Astrocyte (in vitro differentiated cells and primary cell): Measurements from ENCODE around the gene URB1. TPM values are rescaled to one million over a fixed set of nuclear protein-coding genes. Genes with fewer than 3 reads are reported as not detected.

Source experiments
- DNase-seq: peaks from one replicate; pipeline ENCODE4 v3.0.0-alpha.2; 2010; ENCODE audit warnings: low read depth
- FAIRE-seq: peaks from 2 replicates; lab custom pipeline; 2011; peaks lifted over from hg19 to GRCh38; lab: Jason Lieb, UNC
- H2AFZ ChIP-seq: 2 replicates; pipeline ENCODE4 v1.6.0; 2012; ENCODE audit warnings: low read depth, low read length, inconsistent platforms
- H3K27ac ChIP-seq: 2 replicates; pipeline ENCODE4 v1.5.1; 2011; ENCODE audit warnings: low read depth, low read length, inconsistent platforms
- H3K27me3 ChIP-seq: 2 replicates; pipeline ENCODE4 v1.6.0; 2011; ENCODE audit warnings: low read length, inconsistent platforms; ENCODE audit not compliant: insufficient read depth
- H3K36me3 ChIP-seq: 2 replicates; pipeline ENCODE4 v1.5.1; 2011; ENCODE audit warnings: low read length, inconsistent platforms; ENCODE audit not compliant: insufficient read depth
- H3K4me1 ChIP-seq: 2 replicates; pipeline ENCODE4 v1.5.1; 2011; ENCODE audit warnings: low read length, inconsistent platforms; ENCODE audit not compliant: insufficient read depth
- H3K4me2 ChIP-seq: 2 replicates; pipeline ENCODE4 v1.6.0; 2012; ENCODE audit warnings: low read length, inconsistent platforms
- H3K4me3 ChIP-seq: 2 replicates; pipeline ENCODE4 v1.5.1; 2011; ENCODE audit warnings: low read depth, mild to moderate bottlenecking, low read length, inconsistent platforms; ENCODE audit not compliant: insufficient read depth
- H3K79me2 ChIP-seq: 2 replicates; pipeline ENCODE4 v1.6.0; 2012; ENCODE audit warnings: mild to moderate bottlenecking, low read length, inconsistent platforms; ENCODE audit not compliant: insufficient read depth
- H3K9ac ChIP-seq: 2 replicates; pipeline ENCODE4 v1.6.0; 2012; ENCODE audit warnings: mild to moderate bottlenecking, low read length, inconsistent platforms
- H3K9me3 ChIP-seq: 2 replicates; pipeline ENCODE4 v1.5.1; 2012; ENCODE audit warnings: low read depth, mild to moderate bottlenecking, low read length, inconsistent platforms; ENCODE audit not compliant: insufficient read depth
- H4K20me1 ChIP-seq: 2 replicates; pipeline ENCODE4 v1.6.0; 2012; ENCODE audit warnings: low read length, inconsistent platforms; ENCODE audit not compliant: insufficient read depth
- H3K27ac Mint-ChIP-seq: one replicate; pipeline ENCODE4 v1.8.0; 2021; ENCODE audit warnings: mild to moderate bottlenecking, mixed read lengths; ENCODE audit not compliant: unreplicated experiment
- H3K27me3 Mint-ChIP-seq: one replicate; pipeline ENCODE4 v1.8.0; 2021; ENCODE audit warnings: low read depth, mixed read lengths; ENCODE audit not compliant: unreplicated experiment
- H3K36me3 Mint-ChIP-seq: one replicate; pipeline ENCODE4 v1.8.0; 2021; ENCODE audit warnings: low read depth, mixed read lengths; ENCODE audit not compliant: unreplicated experiment
- H3K4me1 Mint-ChIP-seq: one replicate; pipeline ENCODE4 v1.8.0; 2021; ENCODE audit warnings: low read depth, mixed read lengths; ENCODE audit not compliant: unreplicated experiment
- H3K4me3 Mint-ChIP-seq: one replicate; pipeline ENCODE4 v1.8.0; 2021; ENCODE audit warnings: mild to moderate bottlenecking, moderate library complexity, mixed read lengths; ENCODE audit not compliant: unreplicated experiment
- H3K9me3 Mint-ChIP-seq: one replicate; pipeline ENCODE4 v1.8.0; 2021; ENCODE audit warnings: mild to moderate bottlenecking, mixed read lengths; ENCODE audit not compliant: unreplicated experiment
- EZH2 ChIP-seq: IDR thresholded peaks from 2 replicates; pipeline ENCODE4 v1.6.1; 2012; ENCODE audit warnings: mild to moderate bottlenecking, low read length, inconsistent platforms; ENCODE audit not compliant: insufficient read depth
- total RNA-seq: library from RNA; stranded (reverse); gene quantifications from 2 replicates; pipeline ENCODE4 v1.2.1, GENCODE V29; 2021
- TF ChIP-seq, protein P1 (sequence below): IDR thresholded peaks from 2 replicates; pipeline ENCODE4 v1.5.1; 2011; ENCODE audit warnings: low read depth, mild to moderate bottlenecking, inconsistent platforms, low read length, moderate library complexity; ENCODE audit not compliant: insufficient read depth

Gene URB1
- total RNA-seq, 1 donor from 2014 or later: 19.2 TPM

DNA sequence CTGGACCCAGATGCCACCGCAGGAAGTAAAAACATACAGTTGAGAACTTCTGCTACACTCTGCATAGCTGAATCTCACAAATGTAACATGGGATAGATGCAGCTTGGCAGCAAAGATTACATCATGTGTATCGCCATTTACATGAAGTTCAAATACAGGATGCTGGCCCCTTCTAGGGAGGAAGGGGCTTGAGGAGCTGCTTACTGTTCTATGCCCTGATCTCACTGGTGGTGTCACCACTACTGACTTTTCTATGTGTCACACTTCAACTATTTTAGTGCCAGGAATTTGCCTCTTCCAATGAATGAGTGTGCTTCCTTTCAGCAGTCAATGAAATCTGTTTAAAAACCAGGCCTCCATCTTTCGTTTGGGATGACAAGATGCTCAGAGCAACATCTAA is 63.0 kb downstream of the URB1 start:
- no peak overlapping the region for H3K9ac ChIP-seq
- no peaks in the 10 kb centered on the region for H3K9me3 Mint-ChIP-seq

DNA sequence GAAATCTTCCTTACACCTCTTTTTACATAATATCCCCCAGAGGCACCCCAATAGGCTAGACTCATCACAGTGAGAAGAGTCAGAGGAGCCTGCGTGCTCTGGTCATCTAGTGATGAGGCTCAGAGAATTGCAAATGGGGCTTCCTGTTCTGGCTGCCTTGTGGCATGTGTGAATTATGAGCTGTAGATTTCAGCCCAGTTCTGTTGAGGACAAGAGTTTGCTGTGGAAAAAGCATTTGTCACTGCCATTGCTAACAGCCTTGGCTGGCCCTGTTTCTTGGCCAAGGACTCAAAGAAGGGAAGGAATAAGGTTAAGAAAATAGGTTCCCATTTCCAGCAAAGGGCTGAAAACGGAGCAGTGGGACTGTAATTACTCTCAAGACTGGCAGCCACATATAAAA is 63.5 kb downstream of the URB1 start:
- no peak overlapping the region for H3K4me3 Mint-ChIP-seq
- H3K27me3 Mint-ChIP-seq: no peaks in the 10 kb centered on the region
- FAIRE-seq: no peak

More for the DNA sequence above, 63.0 kb downstream of the URB1 start:
- TF ChIP-seq, protein P1, sequence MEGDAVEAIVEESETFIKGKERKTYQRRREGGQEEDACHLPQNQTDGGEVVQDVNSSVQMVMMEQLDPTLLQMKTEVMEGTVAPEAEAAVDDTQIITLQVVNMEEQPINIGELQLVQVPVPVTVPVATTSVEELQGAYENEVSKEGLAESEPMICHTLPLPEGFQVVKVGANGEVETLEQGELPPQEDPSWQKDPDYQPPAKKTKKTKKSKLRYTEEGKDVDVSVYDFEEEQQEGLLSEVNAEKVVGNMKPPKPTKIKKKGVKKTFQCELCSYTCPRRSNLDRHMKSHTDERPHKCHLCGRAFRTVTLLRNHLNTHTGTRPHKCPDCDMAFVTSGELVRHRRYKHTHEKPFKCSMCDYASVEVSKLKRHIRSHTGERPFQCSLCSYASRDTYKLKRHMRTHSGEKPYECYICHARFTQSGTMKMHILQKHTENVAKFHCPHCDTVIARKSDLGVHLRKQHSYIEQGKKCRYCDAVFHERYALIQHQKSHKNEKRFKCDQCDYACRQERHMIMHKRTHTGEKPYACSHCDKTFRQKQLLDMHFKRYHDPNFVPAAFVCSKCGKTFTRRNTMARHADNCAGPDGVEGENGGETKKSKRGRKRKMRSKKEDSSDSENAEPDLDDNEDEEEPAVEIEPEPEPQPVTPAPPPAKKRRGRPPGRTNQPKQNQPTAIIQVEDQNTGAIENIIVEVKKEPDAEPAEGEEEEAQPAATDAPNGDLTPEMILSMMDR: no peak
- TF ChIP-seq EZH2: no peak
- no peaks in the 10 kb centered on the region for H3K9me3 ChIP-seq
- no peak overlapping the region for H3K4me3 ChIP-seq
- H4K20me1 ChIP-seq: peaks cover 16% of the 10 kb centered on the region
- peak overlapping the region; percentile 4 for H3K4me2 ChIP-seq
- FAIRE-seq (peak; percentile 54), DNase-seq (peak; percentile 61)
- no peak overlapping the region for H2AFZ ChIP-seq
- H3K36me3 ChIP-seq: peaks cover 31% of the 10 kb centered on the region
- Mint-ChIP-seq H3K27me3 (no peaks in the 10 kb centered on the region), H3K4me1 (peaks cover 8% of the 10 kb centered on the region), H3K4me3 (no peak overlapping the region), H3K27ac (no peak overlapping the region), H3K36me3 (peaks cover 12% of the 10 kb centered on the region)
- H3K27ac ChIP-seq: peak overlapping the region; percentile 32
- no peaks in the 10 kb centered on the region for H3K79me2 ChIP-seq
- peaks cover 6% of the 10 kb centered on the region for H3K4me1 ChIP-seq
- H3K27me3 ChIP-seq: no peaks in the 10 kb centered on the region

GRCh38 chr21:32328595-32328994 is 64.2 kb downstream of the URB1 start:
- Mint-ChIP-seq H3K27me3 (no peaks in the 10 kb centered on the region), H3K4me3 (no peak overlapping the region), H3K27ac (no peak overlapping the region), H3K4me1 (peaks cover 7% of the 10 kb centered on the region), H3K36me3 (peaks cover 16% of the 10 kb centered on the region), H3K9me3 (no peaks in the 10 kb centered on the region)
- Histone ChIP-seq H4K20me1 (peaks cover 10% of the 10 kb centered on the region), H3K36me3 (peaks cover 40% of the 10 kb centered on the region), H3K79me2 (no peaks in the 10 kb centered on the region), H3K4me3 (no peak overlapping the region), H3K4me1 (peaks cover 6% of the 10 kb centered on the region), H3K27me3 (no peaks in the 10 kb centered on the region), H3K27ac (peak overlapping the region; percentile 32), H3K9ac (peak overlapping the region; percentile 28), H2AFZ (no peak overlapping the region), H3K4me2 (peak overlapping the region; percentile 2), H3K9me3 (no peaks in the 10 kb centered on the region)
- FAIRE-seq: peak; percentile 83
- peak; percentile 76 for DNase-seq
- TF ChIP-seq EZH2: no peak
- TF ChIP-seq, protein P1: no peak

More for the DNA sequence above, 63.5 kb downstream of the URB1 start:
- H3K79me2 ChIP-seq: no peaks in the 10 kb centered on the region
- TF ChIP-seq, protein P1: no peak
- no peak for TF ChIP-seq EZH2
- Mint-ChIP-seq H3K36me3 (peaks cover 13% of the 10 kb centered on the region), H3K9me3 (no peaks in the 10 kb centered on the region), H3K4me1 (peaks cover 7% of the 10 kb centered on the region), H3K27ac (no peak overlapping the region)
- H4K20me1 ChIP-seq: peaks cover 11% of the 10 kb centered on the region
- peak overlapping the region; percentile 28 for H3K9ac ChIP-seq
- peak overlapping the region; percentile 32 for H3K27ac ChIP-seq
- no peak overlapping the region for H2AFZ ChIP-seq
- H3K4me2 ChIP-seq: peak overlapping the region; percentile 2
- H3K4me3 ChIP-seq: no peak overlapping the region
- H3K27me3 ChIP-seq: no peaks in the 10 kb centered on the region
- H3K9me3 ChIP-seq: no peaks in the 10 kb centered on the region
- DNase-seq: peak; percentile 90
- H3K4me1 ChIP-seq: peaks cover 6% of the 10 kb centered on the region
- peaks cover 35% of the 10 kb centered on the region for H3K36me3 ChIP-seq
